Stimulated activated CD8-positive, alpha-beta memory T cell treated with anti-CD3 and anti-CD28 coated beads, Interleukin-7, amount 100 ng/mL, for 1 hour (primary cell): ENCODE measurements around the gene MED23.

Source experiments
- DNase-seq, 2 donors: peaks; one replicate each; pipeline ENCODE4 v3.0.0-alpha.2; 2020; ENCODE audit warnings: low read depth in 2 of 2

The MED23 gene

DNA sequence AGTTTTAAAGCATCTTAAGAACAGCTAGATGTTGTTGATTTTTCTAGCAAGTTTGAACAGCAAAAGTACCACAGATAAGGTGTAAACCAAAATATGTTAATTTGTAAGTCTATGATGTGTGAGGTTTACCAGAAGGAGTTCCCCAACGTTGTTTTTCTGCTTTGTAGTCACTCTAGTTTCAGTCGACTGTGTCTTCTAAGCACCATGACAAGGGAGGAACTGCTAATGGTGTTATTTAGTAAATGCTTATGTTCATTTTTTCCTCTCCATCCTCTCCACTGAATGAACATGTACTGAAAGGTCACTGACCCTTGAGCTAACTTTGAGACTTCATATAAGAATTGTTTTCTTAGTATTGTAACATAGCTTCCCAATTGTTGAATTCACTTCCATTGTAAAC lies 12.1 kb upstream of the MED23 start:
- no peak for DNase-seq

DNA sequence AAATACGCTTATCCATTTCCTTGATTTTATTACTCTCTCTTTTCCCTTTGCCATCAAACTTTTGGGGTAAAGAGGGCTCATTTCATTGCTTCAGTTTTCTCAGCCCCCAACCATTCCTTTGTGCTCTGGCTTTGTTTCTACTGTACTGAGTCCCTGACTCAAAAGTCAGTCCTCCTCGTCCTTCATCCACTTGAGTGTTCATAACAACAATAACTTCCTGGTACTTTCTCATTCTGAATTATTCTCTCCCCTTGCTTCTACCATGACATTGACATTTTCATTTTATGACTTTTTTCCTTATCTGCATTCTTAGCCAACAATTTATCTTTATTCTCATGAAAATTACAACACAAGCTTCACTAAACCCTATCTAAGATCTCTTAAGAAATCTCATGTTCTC lies 10.0 kb upstream of the MED23 start:
- DNase-seq = no peak

DNA sequence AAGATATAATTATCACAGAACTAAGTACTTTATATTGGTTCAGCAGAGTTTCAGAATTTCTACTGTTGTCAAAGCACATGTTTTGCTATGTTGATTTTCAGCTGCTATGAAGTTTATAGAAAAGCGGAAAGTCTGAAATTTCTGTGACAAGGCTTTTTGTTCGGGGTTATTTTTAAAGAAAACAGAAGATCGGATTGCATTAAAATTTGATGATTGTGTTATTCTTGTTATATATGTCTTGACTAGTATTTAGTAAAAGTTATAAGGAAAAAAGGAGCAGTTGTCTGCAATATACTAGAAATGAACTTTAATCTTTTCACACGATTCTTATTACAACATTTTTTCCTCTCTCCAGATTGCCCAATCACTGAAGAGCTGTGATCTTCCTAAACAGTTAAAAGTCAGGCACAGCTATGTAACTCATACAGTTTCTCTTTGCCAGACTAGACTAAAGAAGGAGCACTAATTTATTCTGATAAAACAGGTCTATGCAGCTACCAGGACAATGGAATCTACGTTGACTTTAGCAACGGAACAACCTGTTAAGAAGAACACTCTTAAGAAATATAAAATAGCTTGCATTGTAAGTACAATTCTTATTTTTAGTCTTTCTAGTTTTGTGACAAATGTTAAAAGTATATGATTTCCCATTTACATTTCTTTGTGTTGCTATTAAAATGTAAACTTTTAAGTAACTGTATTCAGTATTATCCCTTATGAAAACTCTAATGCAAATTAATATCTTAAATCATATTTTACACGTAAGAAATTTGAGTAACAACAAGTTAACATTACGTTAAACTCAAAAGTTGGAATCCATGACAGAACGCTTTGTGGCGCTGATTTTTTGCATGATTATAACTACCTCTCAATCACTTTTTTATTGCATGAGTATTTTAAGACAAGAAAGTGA lies 9.1 kb upstream of the MED23 start, which contains the start of gene ENPP3:
Gene ENPP3 (plus strand): TSS at position 423 of the 913 bp plus-strand sequence. CDS start 83 bp downstream, at position 506.
- no peak for DNase-seq

DNA sequence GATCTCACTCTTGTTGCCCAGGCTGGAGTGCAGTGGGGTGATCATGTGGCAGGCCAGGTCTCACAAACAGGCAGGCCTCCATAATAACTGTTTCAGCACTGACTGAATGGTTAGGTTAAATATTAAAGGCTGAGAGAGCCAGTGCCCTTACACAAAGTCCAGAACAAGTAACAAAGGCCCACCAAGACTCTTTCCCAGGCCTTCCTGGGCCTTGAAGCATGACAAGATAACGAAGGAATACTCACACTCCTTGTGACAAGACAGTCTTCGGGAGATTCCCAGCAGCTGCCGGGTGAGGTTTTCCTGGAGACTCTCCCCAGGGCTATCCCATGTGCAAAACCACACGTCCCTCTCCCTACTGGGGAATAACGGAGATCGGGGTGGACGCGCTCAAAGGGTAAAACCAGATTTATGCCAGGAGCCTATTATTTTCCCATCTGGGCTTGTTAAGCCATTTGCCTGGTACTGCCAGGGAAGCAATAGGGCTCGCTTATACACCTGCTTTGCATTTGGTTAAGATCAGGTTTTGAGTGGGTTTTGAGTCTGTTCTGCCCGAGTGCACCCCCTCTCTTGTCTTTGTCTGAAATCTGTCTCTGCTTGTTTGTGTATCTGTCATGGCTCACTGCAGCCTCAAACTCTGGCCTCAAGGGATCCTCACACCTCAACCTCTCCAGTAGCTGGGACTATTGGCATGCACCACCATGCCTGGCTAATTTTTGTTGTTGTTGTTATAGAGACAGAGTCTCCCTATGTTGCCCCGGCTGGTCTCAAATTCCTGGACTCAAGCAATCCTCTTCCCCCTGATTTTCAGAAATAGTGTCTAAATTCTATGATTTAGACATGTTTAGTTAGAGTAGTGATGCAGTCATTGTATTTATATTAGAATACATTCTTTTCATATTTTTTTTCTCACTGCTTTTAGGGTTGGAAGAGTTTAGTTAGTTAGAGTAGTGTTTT lies 7.6 kb upstream of the MED23 start:
- DNase-seq = no peak

DNA sequence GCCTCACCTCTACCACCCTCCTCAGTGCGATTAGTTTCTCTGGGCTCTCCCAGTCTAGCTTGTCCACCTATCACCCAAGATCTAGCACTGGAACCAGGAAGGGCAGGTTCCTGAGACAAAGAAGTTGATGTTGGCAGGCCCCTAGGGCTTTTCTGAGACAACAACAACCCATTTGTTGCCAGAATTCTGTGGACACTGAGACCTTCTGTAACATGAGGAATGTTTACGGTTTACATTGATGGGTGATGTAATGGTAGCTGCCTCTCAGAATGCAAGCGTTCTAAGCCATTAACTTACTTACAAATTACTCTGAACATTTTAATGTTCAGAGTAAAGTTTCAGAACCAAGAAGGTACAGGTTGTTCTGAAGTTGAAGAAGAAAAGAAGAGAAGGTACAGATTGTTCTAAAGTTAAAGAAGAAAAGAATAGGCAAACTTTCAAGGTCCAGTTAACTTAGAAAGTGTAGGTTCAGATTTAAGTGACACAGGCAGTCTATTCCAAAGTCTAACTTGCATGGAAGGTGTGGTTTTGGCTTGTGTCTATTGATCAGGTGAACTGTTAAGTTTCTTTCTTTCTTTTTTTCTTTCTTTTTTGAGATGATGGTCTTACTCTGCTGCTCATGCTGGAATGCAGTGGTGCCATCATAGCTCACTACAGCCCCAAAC lies 3.7 kb upstream of the MED23 start:
- no peak for DNase-seq

DNA sequence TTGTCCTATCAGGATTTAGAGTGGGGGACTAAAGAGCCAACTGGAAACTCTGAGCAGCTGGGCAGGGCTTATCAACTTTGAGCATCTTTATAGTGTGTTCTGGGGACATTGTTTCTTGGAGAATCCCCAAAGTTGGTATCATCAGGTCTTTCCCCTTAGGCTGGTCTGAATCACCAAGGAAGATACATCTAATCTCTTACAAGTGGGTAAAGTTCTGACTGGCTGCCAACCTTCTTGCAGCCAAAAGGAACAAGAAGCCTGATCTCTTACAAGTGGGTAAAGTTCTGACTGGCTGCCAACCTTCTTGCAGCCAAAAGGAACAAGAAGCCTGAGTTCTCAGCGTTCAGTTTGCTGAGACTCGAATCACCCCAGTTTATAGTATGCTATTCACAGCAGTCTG lies 1.6 kb upstream of the MED23 start:
- no peak for DNase-seq

DNA sequence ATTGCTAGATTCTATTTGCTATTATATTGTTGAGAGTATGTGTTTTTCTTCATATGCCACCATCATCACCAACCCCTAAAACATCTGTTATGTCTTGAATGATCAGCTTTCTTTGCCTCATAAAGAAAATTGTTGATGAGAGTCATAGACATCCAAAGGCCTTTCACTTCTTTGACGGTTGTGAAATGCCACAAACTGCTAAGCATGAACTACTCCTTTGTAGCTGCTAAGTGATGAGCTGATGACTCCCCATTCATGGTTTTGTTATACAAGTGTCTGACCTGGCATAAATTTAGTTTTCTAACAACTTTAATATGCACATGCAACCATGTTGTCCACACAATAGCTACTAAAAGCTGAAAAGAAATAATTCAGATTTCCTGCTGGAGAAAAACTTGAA lies 684 bp upstream of the MED23 start:
- DNase-seq = no peak

DNA sequence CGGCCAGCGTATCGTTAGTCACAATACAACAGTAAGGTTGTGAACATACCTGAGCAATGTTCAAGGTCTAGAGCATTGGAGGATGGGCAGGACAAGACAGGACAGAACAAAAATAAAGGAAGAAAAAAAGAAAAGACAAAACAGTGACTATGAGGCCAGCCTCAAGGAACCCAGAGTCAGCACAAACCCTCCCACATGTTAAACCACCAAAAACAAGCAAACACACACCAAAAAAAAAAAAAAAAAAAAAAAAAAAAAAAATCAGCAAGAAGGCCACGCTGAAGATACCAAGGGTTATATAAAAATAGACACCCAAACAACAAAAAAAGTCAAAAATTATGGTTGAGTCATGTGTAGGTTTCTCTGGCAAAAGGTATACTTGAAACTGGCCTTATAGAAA lies 12.8 kb downstream of the MED23 start:
- DNase-seq = no peak

DNA sequence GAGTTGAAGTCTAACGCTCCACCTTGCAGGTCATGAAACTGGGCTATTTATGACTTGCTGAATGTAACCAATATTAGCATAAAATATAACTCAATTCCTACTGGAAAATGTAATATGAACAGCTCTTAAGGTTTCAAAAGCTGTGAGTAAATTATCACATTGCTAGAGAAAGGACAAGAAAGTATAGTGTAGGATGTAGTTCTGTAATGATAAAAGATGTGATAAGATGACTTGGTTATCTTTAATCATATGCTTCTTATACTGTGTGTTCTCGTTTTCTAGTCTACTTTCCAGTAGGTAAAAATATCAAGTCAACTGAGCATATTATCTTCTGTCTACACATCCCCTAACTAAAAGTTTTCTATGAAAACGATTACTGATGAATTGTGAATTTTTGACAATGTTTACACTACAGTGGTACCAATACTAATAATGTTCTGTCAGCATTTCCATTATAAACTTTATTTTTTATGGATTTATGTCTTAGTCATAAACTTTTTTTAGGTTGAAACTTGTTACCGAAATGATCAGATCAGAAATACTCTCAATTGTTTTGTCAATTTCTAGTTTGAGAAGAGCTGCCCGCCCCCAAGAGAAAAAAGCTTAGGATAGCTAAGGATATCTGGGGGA lies 14.6 kb downstream of the MED23 start:
- DNase-seq = no peak

DNA sequence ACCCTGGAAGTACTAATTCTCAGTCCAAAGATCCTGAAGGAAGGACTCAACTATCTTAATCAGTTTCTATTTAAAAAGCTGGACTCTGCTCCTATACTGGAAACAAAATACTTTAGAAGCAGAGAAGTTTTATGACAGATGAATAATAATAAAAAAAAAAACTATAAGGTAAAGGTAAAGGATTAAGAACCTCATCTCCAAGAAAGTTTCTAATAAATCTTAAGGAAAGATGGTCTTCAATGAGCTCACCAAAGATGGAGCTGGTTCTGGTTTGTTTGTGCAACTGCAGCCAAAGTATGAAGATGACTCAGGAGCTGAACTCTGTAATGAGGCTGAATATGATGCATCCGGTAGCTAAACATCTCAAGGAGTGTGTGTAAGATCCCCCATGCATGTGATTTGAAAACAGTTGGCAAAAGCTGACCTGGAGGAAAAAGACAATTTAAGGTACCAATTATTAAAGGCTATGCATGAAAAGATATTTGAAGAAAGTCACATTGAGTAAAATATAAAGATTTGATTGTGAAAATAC lies 25.2 kb downstream of the MED23 start:
- DNase-seq = no peak

DNA sequence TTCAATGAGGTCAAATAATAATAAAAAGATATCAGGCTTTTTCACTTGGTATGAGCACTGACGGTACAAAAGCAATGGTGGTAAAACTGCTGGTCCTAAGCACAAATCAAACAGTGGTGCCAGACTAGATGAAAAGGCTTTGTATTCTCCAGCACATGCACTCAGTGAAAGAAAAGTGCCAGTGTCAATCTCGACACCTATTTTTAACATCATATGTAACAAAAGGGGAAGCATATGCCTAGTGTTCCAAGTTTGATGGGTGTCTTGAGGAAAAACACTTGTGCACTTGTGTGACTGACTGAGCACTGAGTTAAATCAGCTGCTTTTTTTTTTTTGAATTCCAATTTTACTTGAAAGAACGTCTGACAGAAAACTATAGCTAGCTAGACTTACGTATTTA lies 27.3 kb downstream of the MED23 start:
- no peak for DNase-seq

DNA sequence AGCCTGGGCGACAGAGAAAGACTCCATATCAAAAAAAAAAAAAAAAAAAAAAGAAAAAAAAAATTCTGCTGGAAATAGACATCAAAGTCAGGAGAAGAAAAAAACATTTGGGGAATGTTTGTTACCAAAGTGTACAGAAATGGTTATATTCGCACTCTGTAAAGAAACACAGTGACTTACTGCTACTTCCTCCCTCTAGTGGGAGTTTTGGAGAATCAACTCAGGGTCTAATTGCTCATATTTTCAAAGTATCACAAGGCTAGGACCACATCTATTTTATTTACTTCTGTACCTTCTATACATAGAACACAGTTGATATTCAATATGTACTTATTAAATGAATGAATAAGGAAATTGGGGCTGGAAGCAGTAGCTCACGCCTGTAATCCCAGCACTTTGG lies 30.6 kb downstream of the MED23 start:
- DNase-seq = no peak

DNA sequence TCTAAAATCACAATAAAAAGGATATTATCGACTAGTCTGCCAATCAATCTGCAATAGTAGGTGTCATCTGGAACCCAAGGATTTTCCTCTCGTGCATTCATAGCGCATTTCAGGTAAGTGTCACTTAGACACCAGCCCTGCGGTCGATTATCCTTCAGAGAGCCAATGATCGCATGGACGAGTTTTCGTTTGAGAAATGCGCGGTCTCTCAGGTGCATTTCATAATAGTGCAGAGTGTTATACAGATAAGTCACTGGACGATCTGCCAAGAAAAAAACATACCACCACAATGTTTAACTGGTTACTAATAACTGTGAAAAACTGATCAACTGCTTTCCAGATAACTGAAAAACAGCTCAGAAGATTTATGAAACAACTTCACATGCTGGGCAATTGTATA lies 34.0 kb downstream of the MED23 start:
- no peak for DNase-seq

DNA sequence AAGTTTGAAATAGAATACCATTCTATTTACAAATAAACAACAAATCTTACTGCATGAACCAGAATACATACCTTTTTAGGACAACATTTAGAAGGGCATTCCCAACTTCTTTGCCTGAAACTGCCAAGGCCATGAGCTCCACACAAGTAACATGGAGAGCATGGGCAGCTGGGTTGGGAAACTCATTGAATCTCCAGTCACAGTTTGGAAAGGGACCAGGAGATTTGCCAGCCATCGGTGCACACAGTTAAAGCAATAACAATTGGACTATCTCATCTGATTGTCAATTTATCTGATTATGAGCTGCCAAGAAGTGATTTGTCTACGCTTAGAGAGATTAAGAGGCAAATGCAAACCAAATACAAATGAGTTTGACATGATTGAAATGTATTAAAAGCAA lies 35.1 kb downstream of the MED23 start:
- no peak for DNase-seq

DNA sequence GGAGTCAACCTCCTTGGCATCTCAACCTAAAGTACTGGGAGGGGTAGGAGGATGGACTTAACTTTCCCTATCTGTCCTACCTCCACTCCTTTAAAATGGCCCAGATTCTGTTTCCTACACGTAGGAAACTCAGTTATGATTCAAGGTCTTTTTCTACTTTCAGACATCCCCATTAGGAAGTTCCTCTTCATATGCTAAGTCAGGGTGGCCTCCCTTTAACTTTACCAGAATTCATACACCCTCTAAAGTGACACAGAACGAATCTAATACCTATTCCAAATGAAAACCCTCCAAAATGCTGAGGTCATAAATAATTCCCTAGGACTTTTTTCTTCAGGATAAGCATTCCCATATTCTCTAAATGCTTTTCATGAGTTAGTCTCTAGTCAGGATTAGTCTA lies 39.4 kb downstream of the MED23 start:
- DNase-seq = no peak

DNA sequence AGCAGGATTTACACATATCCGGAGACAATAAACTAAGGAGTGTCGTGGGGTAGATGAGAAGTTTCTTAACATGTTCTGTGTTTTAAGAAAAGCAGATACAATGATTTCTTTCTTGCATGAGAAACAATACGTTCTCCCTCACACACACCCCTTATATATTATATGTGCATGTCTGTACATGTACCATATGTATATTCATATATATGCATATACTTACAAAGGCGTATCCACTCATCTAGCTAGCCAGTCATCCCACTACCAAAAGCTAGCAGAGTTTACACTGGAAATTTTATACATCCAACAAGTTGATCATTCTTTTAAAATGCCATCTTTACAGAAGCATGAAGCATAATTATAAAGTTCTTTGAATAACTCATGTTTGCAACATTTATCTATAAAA lies 40.1 kb downstream of the MED23 start:
- no peak for DNase-seq

DNA sequence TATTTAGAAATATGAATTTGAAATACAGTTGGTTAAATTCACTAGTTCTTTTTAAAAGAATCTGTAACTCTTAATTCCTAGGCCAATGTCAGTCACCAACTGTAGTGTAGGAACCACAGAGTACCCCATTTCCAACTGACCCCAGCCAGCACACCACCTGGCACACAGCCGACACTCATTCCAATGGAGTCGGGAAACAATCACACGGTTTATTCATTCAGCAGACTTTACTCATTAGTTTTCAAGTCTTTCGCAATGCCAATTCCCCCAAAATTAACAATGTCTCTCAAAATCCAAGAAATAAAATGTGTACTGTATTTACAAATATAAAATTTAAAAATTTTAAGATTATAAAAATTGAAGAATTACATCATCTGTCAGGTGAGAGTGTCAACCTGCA lies 41.5 kb downstream of the MED23 start:
- no peak for DNase-seq

DNA sequence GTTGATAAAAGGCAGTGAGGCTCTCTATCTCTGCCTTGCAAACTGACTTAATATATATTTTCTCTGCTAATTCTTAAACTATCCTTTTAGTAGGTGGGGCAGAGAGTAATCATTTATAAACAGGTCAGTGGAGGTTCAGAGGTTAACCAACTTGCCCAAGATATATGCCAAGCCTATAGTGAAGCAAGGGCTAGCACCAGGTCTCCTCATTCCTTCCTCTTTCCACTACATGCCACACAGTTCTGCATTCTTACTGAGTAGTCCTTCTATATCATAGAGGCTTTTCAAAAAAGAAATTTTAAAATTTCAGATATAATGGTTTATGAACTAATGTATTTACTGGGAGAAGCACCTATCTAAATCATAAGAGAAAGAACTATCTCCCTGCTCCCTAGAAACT lies 46.5 kb downstream of the MED23 start:
- no peak for DNase-seq

DNA sequence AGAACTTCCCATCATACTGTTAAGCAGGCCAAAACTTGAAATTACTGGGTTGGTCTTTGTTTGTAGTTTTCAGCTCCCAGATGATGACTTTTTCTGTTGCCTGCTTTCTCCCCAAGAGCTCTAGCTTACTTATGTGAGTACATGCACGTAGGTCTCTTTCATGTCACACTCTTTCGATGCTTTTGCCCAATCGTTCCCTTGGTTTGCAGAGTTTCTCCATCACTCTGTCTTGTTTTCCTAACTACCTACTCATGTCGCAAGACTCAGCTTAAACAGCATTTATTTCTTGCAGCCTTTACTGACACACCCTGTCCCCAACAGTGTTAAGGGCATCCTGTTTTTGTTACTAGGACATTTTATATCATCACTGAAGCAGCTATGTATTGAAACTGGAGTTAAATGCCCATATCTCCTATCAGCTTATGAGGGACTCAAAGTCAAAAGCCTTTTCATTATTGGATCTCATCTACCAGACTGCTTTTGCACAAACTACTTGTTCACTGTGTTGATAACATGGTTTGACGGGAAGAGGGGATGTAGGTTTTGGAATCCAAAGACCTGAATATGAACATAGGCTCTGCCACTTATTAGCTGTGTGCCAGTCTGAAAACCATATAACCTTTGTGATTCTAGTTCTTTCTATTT lies 52.1 kb downstream of the MED23 start:
- no peak for DNase-seq

DNA sequence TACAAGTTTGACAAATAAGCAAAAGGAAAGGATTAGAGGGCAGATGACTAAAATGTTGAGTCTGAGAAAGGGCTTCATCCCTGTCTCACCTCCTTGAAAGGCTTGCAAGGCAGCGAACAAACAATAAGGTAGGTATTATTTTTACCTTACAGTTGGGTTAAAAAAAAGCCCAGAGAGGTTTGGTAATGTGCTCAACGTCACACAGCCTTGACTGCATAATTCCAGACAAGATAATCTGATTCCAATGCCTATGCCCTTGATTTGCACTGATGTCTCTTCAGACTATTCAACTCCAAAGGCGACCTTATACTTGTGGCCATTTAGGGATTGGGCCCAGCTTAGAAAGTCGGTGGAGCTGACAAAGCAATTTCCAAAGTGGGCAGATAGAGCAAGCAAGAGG lies 53.4 kb downstream of the MED23 start:
- DNase-seq = no peak

DNA sequence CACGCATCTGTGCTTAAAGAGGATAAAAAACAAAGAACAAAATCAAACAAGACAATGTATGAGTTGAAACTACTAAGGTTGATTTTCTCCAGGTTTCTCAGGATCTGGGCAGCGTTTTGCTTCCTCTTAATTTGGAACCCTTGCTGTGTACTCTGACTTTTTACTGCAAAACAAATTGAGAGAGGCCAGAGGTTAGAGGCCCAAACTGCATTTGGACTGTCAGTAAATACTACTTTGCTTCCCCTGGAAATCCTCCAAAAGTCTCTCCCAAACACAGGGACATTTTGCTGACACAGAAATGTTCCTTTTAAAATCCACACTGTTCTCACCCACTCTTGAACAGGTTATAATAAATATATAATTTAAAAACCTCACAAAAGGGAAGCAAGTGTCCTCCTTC lies 53.9 kb downstream of the MED23 start:
- no peak for DNase-seq
